ENCODE measurements around the gene RUNX1.

The RUNX1 gene

DNA sequence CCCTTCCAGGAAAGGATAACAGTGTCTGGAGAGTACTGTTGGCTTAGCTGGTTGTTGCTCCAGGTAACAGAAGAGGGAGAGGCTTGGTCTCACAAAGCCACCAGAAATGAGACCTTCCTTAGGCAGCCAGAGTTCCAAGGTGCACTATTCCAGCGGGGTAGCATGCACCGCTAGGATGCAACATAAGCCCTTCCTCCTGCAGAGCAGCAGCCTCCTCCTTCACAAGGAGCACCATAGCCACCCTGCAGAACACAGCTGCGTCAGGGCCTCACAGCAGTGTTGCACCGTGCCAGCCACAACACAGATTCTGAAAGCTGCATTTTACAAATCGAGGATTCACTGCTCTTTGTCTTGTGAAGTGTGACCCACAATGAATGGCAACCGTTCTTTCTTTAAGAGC lies 238.3 kb downstream of the RUNX1 start:
- Mint-ChIP-seq H3K36me3 (ENCODE audit: low read depth) (peaks cover 6% of the 10 kb centered on the region), H3K4me1 (peaks cover 31% of the 10 kb centered on the region)
- TF ChIP-seq, protein P1, sequence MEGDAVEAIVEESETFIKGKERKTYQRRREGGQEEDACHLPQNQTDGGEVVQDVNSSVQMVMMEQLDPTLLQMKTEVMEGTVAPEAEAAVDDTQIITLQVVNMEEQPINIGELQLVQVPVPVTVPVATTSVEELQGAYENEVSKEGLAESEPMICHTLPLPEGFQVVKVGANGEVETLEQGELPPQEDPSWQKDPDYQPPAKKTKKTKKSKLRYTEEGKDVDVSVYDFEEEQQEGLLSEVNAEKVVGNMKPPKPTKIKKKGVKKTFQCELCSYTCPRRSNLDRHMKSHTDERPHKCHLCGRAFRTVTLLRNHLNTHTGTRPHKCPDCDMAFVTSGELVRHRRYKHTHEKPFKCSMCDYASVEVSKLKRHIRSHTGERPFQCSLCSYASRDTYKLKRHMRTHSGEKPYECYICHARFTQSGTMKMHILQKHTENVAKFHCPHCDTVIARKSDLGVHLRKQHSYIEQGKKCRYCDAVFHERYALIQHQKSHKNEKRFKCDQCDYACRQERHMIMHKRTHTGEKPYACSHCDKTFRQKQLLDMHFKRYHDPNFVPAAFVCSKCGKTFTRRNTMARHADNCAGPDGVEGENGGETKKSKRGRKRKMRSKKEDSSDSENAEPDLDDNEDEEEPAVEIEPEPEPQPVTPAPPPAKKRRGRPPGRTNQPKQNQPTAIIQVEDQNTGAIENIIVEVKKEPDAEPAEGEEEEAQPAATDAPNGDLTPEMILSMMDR (IDR thresholded peaks at IDR 0.05; ENCODE audit: unreplicated experiment in 3 of 3), result no peak

GRCh38 chr21:34809822-34810221 lies 239.3 kb downstream of the RUNX1 start:
- H3K4me3 Mint-ChIP-seq, result no peak overlapping the region
- no peak overlapping the region for H3K27ac Mint-ChIP-seq
- peaks cover 12% of the 10 kb centered on the region for H3K36me3 Mint-ChIP-seq (ENCODE audit: low read depth)
- H3K27me3 Mint-ChIP-seq (ENCODE audit: low read depth), result peaks cover 36% of the 10 kb centered on the region
- TF ChIP-seq, protein P1 (IDR thresholded peaks at IDR 0.05; ENCODE audit: unreplicated experiment in 3 of 3), result no peak
- peaks cover 22% of the 10 kb centered on the region for H3K9me3 Mint-ChIP-seq
- peaks cover 22% of the 10 kb centered on the region for H3K4me1 Mint-ChIP-seq

More for the DNA sequence above, 238.3 kb downstream of the RUNX1 start:
- Mint-ChIP-seq H3K27ac (no peak overlapping the region), H3K27me3 (ENCODE audit: low read depth) (peaks cover 39% of the 10 kb centered on the region), H3K4me3 (no peak overlapping the region), H3K9me3 (peaks cover 13% of the 10 kb centered on the region)

DNA sequence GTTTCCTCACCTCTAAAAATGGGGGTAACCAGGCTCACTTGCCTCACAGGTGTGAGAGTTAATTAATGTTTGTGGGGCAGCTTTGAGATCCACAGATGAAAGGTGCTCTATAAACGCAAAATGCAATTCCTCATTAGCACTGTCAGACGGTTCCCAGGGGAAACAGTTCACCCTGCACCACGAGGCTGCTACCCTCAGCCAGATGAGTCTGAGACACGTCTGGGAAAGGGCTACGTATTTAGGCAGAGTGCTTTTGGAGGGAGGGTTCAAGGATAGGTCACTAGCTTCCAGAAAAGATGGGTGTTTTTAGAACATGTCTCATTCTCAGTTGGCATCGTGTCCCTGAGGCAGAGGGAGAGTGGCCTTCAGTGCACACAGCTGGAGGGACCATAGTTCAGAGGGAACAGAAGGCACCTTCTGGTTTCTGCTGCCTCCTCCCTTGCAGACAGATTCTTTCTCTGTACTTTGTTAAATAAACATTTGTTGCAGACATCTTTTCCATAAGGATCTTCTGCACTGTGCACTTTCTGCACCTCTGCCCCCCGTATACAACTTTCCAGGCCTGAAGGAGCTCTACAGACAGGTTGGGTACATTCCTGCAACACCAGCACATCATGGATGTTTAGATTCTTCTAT lies 240.4 kb downstream of the RUNX1 start:
- peaks cover 20% of the 10 kb centered on the region for H3K4me1 Mint-ChIP-seq

GRCh38 chr21:34807881-34808568 lies 241.1 kb downstream of the RUNX1 start:
- Mint-ChIP-seq H3K9me3 (peaks cover 31% of the 10 kb centered on the region), H3K36me3 (ENCODE audit: low read depth) (peaks cover 19% of the 10 kb centered on the region), H3K4me1 (peaks cover 20% of the 10 kb centered on the region), H3K27me3 (ENCODE audit: low read depth) (peaks cover 24% of the 10 kb centered on the region), H3K27ac (no peak overlapping the region), H3K4me3 (no peak overlapping the region)
- TF ChIP-seq, protein P1 (IDR thresholded peaks at IDR 0.05; ENCODE audit: unreplicated experiment in 3 of 3), result no peak

More for the DNA sequence above, 240.4 kb downstream of the RUNX1 start:
- Mint-ChIP-seq H3K27ac (no peak overlapping the region), H3K27me3 (ENCODE audit: low read depth) (peaks cover 29% of the 10 kb centered on the region), H3K9me3 (peaks cover 31% of the 10 kb centered on the region), H3K4me3 (no peak overlapping the region), H3K36me3 (ENCODE audit: low read depth) (peaks cover 19% of the 10 kb centered on the region)
- TF ChIP-seq, protein P1 (IDR thresholded peaks at IDR 0.05; ENCODE audit: unreplicated experiment in 3 of 3), result no peak

GRCh38 chr21:34807146-34807880 lies 241.8 kb downstream of the RUNX1 start:
- Mint-ChIP-seq H3K4me1 (peaks cover 20% of the 10 kb centered on the region), H3K36me3 (ENCODE audit: low read depth) (peaks cover 19% of the 10 kb centered on the region), H3K27ac (no peak overlapping the region), H3K27me3 (ENCODE audit: low read depth) (peaks cover 22% of the 10 kb centered on the region), H3K9me3 (peaks cover 33% of the 10 kb centered on the region), H3K4me3 (no peak overlapping the region)
- TF ChIP-seq, protein P1 (IDR thresholded peaks at IDR 0.05; ENCODE audit: unreplicated experiment in 3 of 3), result no peak
